Stimulated activated CD4-positive, alpha-beta T cell treated with anti-CD3 and anti-CD28 coated beads, TNF-alpha, amount 100 ng/mL, for 48 hours (primary cell): ENCODE data around the gene NLGN1.
"Not testable (repeated sequence)": the region's sequence is repeated elsewhere in the genome, so short reads cannot be mapped to it uniquely, and the experiment has no call there.

ENCODE experiments used
- DNase-seq, 3 donors: peaks; one replicate each; pipeline ENCODE4 v3.0.0-alpha.2; 2020; ENCODE audit warnings: low read depth in 3 of 3

The NLGN1 gene

GRCh38 chr3:174159604-174160003 lies 762.1 kb downstream of the NLGN1 start:
- no peak for DNase-seq

GRCh38 chr3:174162550-174162949 lies 765.0 kb downstream of the NLGN1 start:
- no peak for DNase-seq

GRCh38 chr3:174168026-174168425 lies 770.5 kb downstream of the NLGN1 start:
- DNase-seq, result no peak

- no peak for DNase-seq
These were observed 771.2 kb downstream of the NLGN1 start for GRCh38 chr3:174168538-174169254.

- DNase-seq, result no peak
These were observed 772.2 kb downstream of the NLGN1 start for GRCh38 chr3:174169736-174170135.

- DNase-seq, result no peak
These were observed 772.7 kb downstream of the NLGN1 start for GRCh38 chr3:174170248-174170647.

GRCh38 chr3:174186377-174186989 lies 788.9 kb downstream of the NLGN1 start:
- DNase-seq, result no peak

- DNase-seq, result no peak
These were observed 793.8 kb downstream of the NLGN1 start for GRCh38 chr3:174191380-174191779.

GRCh38 chr3:174191895-174192294 lies 794.4 kb downstream of the NLGN1 start:
- DNase-seq, result no peak

GRCh38 chr3:174192471-174192870 lies 794.9 kb downstream of the NLGN1 start:
- no peak for DNase-seq

GRCh38 chr3:174193604-174194003 lies 796.1 kb downstream of the NLGN1 start:
- no peak for DNase-seq

GRCh38 chr3:174197416-174197815 lies 799.9 kb downstream of the NLGN1 start:
- DNase-seq, result no peak

GRCh38 chr3:174198199-174198598 lies 800.7 kb downstream of the NLGN1 start:
- no peak for DNase-seq

- no peak for DNase-seq
These were observed 802.2 kb downstream of the NLGN1 start for GRCh38 chr3:174199696-174200095.

GRCh38 chr3:174202116-174202515 lies 804.6 kb downstream of the NLGN1 start:
- no peak for DNase-seq

GRCh38 chr3:174202561-174202960 lies 805.0 kb downstream of the NLGN1 start:
- no peak for DNase-seq

- no peak for DNase-seq
These were observed 807.2 kb downstream of the NLGN1 start for GRCh38 chr3:174204765-174205164.

GRCh38 chr3:174206607-174207192 lies 809.2 kb downstream of the NLGN1 start:
- DNase-seq, result no peak

GRCh38 chr3:174208161-174208560 lies 810.6 kb downstream of the NLGN1 start:
- no peak for DNase-seq

- DNase-seq, result not testable (repeated sequence)
These were observed 814.4 kb downstream of the NLGN1 start for GRCh38 chr3:174211896-174212295.

- DNase-seq, result no peak
These were observed 817.9 kb downstream of the NLGN1 start for GRCh38 chr3:174215456-174215855.

- DNase-seq, result no peak
These were observed 818.5 kb downstream of the NLGN1 start for GRCh38 chr3:174216019-174216418.
